ENCODE results near the gene PHACTR2.
"Not testable (repeated sequence)": the region's sequence is repeated elsewhere in the genome, so short reads cannot be mapped to it uniquely, and the experiment has no call there.

PHACTR2 gene

GRCh38 chr6:143700684-143701348 lies 23.1 kb downstream of the PHACTR2 start:
- DNase-seq, result no peak

GRCh38 chr6:143701349-143702234 lies 23.8 kb downstream of the PHACTR2 start:
- no peak for DNase-seq

- no peak for DNase-seq
These were observed 27.8 kb downstream of the PHACTR2 start for GRCh38 chr6:143705569-143705968.

GRCh38 chr6:143707697-143708096 lies 29.9 kb downstream of the PHACTR2 start:
- no peak for DNase-seq

GRCh38 chr6:143708889-143709288 lies 31.1 kb downstream of the PHACTR2 start:
- DNase-seq, result no peak

GRCh38 chr6:143711714-143712113 lies 33.9 kb downstream of the PHACTR2 start:
- DNase-seq, result no peak

- no peak for DNase-seq
These were observed 40.7 kb downstream of the PHACTR2 start for GRCh38 chr6:143718472-143718871.

- DNase-seq, result no peak
These were observed 43.9 kb downstream of the PHACTR2 start for GRCh38 chr6:143721642-143722041.

- no peak for DNase-seq
These were observed 47.1 kb downstream of the PHACTR2 start for GRCh38 chr6:143724876-143725275.

- DNase-seq, result no peak
These were observed 48.4 kb downstream of the PHACTR2 start for GRCh38 chr6:143726015-143726647.

GRCh38 chr6:143727035-143727434 lies 49.3 kb downstream of the PHACTR2 start:
- DNase-seq, result no peak

GRCh38 chr6:143731789-143732188 lies 54.0 kb downstream of the PHACTR2 start:
- no peak for DNase-seq

GRCh38 chr6:143732536-143732935 lies 54.8 kb downstream of the PHACTR2 start:
- DNase-seq, result no peak

GRCh38 chr6:143733510-143733909 lies 55.7 kb downstream of the PHACTR2 start:
- DNase-seq, result no peak

- DNase-seq, result no peak
These were observed 56.9 kb downstream of the PHACTR2 start for GRCh38 chr6:143734641-143735063.

- not testable (repeated sequence) for DNase-seq
These were observed 60.4 kb downstream of the PHACTR2 start for GRCh38 chr6:143738072-143738690.

GRCh38 chr6:143739341-143739851 lies 61.6 kb downstream of the PHACTR2 start:
- DNase-seq, result no peak

GRCh38 chr6:143740213-143740612 lies 62.4 kb downstream of the PHACTR2 start:
- DNase-seq, result no peak

- no peak for DNase-seq
These were observed 63.7 kb downstream of the PHACTR2 start for GRCh38 chr6:143741480-143741879.

GRCh38 chr6:143742070-143742954 lies 64.5 kb downstream of the PHACTR2 start:
- DNase-seq, result no peak

- DNase-seq, result no peak
These were observed 65.1 kb downstream of the PHACTR2 start for GRCh38 chr6:143742955-143743255.
